OCI-LY3 (cell line): ENCODE data around the gene CCNQ.
A peak's percentile ranks its signal among the peaks of the same experiment; 100 is the strongest.

Experiments used
- H2AFZ ChIP-seq: fragments of 200-600, 300-600 bp; shearing (Covaris generic); 2 replicates; pipeline ENCODE4 v1.6.0; 2014; ENCODE audit warnings: antibody characterized with exemption, low read depth, low read length
- H3K27ac ChIP-seq: fragments of 200-600, 300-600 bp; sonication (generic); 2 replicates; pipeline ENCODE4 v1.5.1; 2014; ENCODE audit warnings: mild to moderate bottlenecking, low read length, moderate library complexity, mixed read lengths
- H3K27me3 ChIP-seq: fragments of 200-600, 300-600 bp; sonication (generic); 2 replicates; pipeline ENCODE4 v1.6.1; 2014; ENCODE audit warnings: low read depth, low read length, mixed read lengths
- H3K36me3 ChIP-seq: fragments of 200-600, 300-600 bp; sonication (generic); replicated peaks from 2 replicates; pipeline ENCODE3; 2014; ENCODE audit warnings: low read depth, low read length, mixed read lengths
- H3K4me1 ChIP-seq: fragments of 300-600, 200-600 bp; sonication (generic); 2 replicates; pipeline ENCODE4 v1.6.1; 2014; ENCODE audit warnings: low read length, mixed read lengths
- H3K4me2 ChIP-seq: fragments of 200-600, 300-600 bp; sonication (generic); 2 replicates; pipeline ENCODE4 v1.6.1; 2014; ENCODE audit warnings: low read length, mixed read lengths
- H3K4me3 ChIP-seq: fragments of 300-600, 200-600 bp; sonication (generic); 2 replicates; pipeline ENCODE4 v1.5.1; 2014; ENCODE audit warnings: antibody characterized with exemption, mild to moderate bottlenecking, low read length, moderate library complexity
- H3K79me2 ChIP-seq: fragments of 300-600, 200-600 bp; shearing (Covaris generic); 2 replicates; pipeline ENCODE4 v1.6.1; 2014; ENCODE audit warnings: mild to moderate bottlenecking, low read length, mixed read lengths
- H3K9ac ChIP-seq: fragments of 300-600, 200-600 bp; shearing (Covaris generic); 2 replicates; pipeline ENCODE4 v1.6.0; 2014; ENCODE audit warnings: mild to moderate bottlenecking, low read length, moderate library complexity
- H3K9me3 ChIP-seq: fragments of 200-600, 300-600 bp; shearing (Covaris generic); 2 replicates; pipeline ENCODE4 v1.6.1; 2014; ENCODE audit warnings: low read length, mixed read lengths; ENCODE audit not compliant: insufficient read depth
- H4K20me1 ChIP-seq: fragments of 200-600, 300-600 bp; sonication (generic); 2 replicates; pipeline ENCODE4 v1.6.1; 2016; ENCODE audit warnings: low read length, mixed read lengths; ENCODE audit not compliant: insufficient read depth
- EZH2phosphoT487 ChIP-seq: fragments of 200-600 bp; shearing (Covaris generic); IDR thresholded peaks from 2 replicates; pipeline ENCODE4 v1.6.1; 2018; ENCODE audit warnings: antibody characterized with exemption, mixed run types, low read depth
- TF ChIP-seq, protein P1 (sequence below): fragments of 200-600, 300-600 bp; sonication (generic); IDR thresholded peaks from 2 replicates; pipeline ENCODE4 v1.5.1; 2014; ENCODE audit warnings: antibody characterized with exemption, low read length, low read depth

The CCNQ gene

DNA sequence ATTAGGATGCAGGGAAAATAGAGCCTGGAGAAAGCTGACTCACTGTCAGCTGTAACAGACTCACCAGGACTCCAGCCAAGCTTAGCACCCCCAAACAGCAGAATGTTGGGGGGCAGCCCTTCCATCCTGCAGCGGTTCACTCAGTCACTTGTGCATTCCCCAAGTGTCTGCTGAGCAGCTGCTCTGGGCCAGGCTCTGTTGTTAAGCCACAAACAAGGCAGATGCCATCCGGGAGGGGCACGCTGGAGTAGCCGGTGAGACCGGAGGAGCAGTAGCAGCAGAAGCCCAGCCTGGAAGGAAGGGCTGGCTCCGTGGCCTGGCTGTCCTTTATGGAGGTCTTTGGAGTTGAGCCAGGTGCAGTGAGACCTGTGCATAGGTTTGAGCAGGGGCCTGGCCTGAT is 22.0 kb downstream of the CCNQ start:
- Histone ChIP-seq H2AFZ (no peak overlapping the region), H3K27ac (no peak overlapping the region), H3K27me3 (no peaks in the 10 kb centered on the region), H3K4me2 (no peak overlapping the region), H3K9ac (no peak overlapping the region), H3K9me3 (no peaks in the 10 kb centered on the region), H3K79me2 (no peaks in the 10 kb centered on the region), H4K20me1 (no peaks in the 10 kb centered on the region), H3K4me1 (peaks cover 40% of the 10 kb centered on the region), H3K4me3 (no peak overlapping the region), H3K36me3 (no peaks in the 10 kb centered on the region)
- TF ChIP-seq EZH2phosphoT487, result no peak
- TF ChIP-seq, protein P1, sequence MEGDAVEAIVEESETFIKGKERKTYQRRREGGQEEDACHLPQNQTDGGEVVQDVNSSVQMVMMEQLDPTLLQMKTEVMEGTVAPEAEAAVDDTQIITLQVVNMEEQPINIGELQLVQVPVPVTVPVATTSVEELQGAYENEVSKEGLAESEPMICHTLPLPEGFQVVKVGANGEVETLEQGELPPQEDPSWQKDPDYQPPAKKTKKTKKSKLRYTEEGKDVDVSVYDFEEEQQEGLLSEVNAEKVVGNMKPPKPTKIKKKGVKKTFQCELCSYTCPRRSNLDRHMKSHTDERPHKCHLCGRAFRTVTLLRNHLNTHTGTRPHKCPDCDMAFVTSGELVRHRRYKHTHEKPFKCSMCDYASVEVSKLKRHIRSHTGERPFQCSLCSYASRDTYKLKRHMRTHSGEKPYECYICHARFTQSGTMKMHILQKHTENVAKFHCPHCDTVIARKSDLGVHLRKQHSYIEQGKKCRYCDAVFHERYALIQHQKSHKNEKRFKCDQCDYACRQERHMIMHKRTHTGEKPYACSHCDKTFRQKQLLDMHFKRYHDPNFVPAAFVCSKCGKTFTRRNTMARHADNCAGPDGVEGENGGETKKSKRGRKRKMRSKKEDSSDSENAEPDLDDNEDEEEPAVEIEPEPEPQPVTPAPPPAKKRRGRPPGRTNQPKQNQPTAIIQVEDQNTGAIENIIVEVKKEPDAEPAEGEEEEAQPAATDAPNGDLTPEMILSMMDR, result no peak

DNA sequence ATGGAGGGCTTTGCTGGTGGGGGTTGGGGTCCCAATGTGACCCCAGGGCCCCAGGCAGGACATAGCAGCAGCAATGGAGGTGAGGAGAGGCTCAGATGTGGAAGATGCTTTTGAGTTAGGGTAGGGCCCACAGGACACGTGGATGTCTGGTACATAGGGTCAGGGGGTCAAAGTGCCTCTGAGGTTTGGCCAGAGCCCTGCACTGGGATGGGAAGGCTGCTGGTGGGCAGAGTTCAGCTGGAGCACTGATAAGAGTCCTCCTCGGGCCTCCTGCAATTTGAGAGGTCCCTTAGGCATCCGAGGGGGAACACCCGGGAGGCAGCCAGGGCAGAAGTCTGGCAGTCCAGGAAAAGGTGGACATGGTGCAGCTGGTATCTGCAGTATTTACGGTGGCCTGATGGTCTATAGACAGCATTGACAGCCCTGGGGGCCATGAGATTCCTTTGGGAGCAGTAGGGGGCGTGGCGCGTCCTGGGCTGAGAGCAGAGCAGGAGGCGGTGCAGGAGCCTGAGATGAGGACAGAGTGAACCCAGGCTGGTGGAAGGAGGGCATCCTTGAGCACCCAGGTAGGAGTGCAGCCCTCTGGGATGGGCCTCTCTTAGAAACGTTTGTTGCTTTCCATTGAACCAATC is 22.6 kb downstream of the CCNQ start:
- Histone ChIP-seq H3K9ac (no peak overlapping the region), H3K36me3 (no peaks in the 10 kb centered on the region), H2AFZ (no peak overlapping the region), H4K20me1 (no peaks in the 10 kb centered on the region), H3K27me3 (no peaks in the 10 kb centered on the region), H3K4me2 (no peak overlapping the region), H3K79me2 (no peaks in the 10 kb centered on the region), H3K9me3 (no peaks in the 10 kb centered on the region), H3K4me3 (no peak overlapping the region), H3K4me1 (peaks cover 39% of the 10 kb centered on the region), H3K27ac (no peak overlapping the region)
- TF ChIP-seq EZH2phosphoT487, result no peak
- TF ChIP-seq, protein P1, result no peak

DNA sequence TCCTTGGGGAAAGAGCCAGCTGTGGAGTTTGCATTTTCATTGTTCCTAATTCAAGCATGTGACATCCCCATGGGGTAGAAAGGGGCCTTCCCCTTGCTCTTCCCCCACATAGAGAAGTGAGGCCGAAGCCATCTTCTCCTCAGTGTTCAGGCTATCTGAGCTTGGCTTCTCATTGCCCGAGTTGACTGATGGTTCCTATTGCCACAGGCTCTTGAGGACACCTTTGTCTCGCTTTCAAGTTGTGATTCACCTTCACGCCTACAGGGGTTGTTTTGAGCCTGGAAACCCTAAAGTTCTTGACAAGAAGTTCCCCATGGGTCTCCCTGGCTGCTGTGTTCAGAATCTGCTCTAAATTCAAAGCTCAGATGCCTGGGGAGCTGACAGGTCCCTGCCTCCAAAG is 25.0 kb downstream of the CCNQ start:
- Histone ChIP-seq H4K20me1 (no peaks in the 10 kb centered on the region), H3K9me3 (no peaks in the 10 kb centered on the region), H3K27ac (peak overlapping the region; percentile 83), H2AFZ (no peak overlapping the region; the same call in 1 of the 2 replicates), H3K27me3 (no peaks in the 10 kb centered on the region), H3K4me2 (peak overlapping the region; percentile 74), H3K4me3 (peak overlapping the region; percentile 44), H3K79me2 (no peaks in the 10 kb centered on the region), H3K36me3 (no peaks in the 10 kb centered on the region), H3K9ac (peak overlapping the region; percentile 47; the same call in 1 of the 2 replicates), H3K4me1 (peaks cover 34% of the 10 kb centered on the region)
- TF ChIP-seq, protein P1, result peak; percentile 30; the same call in 1 of the 2 replicates
- TF ChIP-seq EZH2phosphoT487, result no peak

DNA sequence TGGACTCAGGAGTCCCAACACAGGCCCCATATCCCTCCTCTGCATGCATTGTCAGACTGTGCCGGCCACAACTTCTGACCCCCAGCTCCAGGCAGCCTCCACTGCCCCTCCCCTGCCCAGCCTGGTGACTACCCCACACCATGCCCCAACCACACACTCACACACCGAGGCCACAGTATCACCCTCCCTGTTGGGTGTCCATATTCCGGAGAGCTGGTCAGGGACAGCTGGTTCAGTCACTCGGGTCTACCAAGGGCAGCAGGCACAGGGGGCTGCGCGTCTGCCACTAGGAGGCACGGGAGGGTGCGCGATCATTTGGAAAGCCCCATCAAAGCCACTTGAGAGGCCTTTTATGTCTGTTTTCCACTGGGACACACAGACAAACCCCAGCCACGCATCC is 26.3 kb downstream of the CCNQ start:
- H3K4me2 ChIP-seq, result no peak overlapping the region
- no peaks in the 10 kb centered on the region for H3K9me3 ChIP-seq
- H3K27me3 ChIP-seq, result no peaks in the 10 kb centered on the region
- no peaks in the 10 kb centered on the region for H3K79me2 ChIP-seq
- H4K20me1 ChIP-seq, result no peaks in the 10 kb centered on the region
- H3K4me1 ChIP-seq, result peaks cover 37% of the 10 kb centered on the region
- no peak overlapping the region for H3K27ac ChIP-seq
- no peaks in the 10 kb centered on the region for H3K36me3 ChIP-seq
- no peak overlapping the region for H2AFZ ChIP-seq
- TF ChIP-seq, protein P1, result no peak
- TF ChIP-seq EZH2phosphoT487, result no peak
- H3K9ac ChIP-seq, result no peak overlapping the region
- H3K4me3 ChIP-seq, result no peak overlapping the region
